ENCODE data around the gene HOXB3.

The HOXB3 gene

GRCh38 chr17:48546924-48547807 lies 42.9 kb downstream of the HOXB3 start:
- Histone ChIP-seq H3K4me1 (ENCODE audit: insufficient read depth, low read length) (no peaks in the 10 kb centered on the region), H3K9me3 (ENCODE audit: insufficient read depth, low read length, severe bottlenecking) (no peaks in the 10 kb centered on the region), H3K4me2 (ENCODE audit: insufficient read depth, low read length) (no peak overlapping the region), H3K27me3 (ENCODE audit: insufficient read depth, low read length, poor library complexity) (peaks cover 33% of the 10 kb centered on the region), H3K27ac (ENCODE audit: low read length) (no peak overlapping the region), H3K79me2 (ENCODE audit: insufficient read depth, low read length) (no peaks in the 10 kb centered on the region), H3K9ac (ENCODE audit: low read depth, low read length) (no peak overlapping the region), H3K4me3 (ENCODE audit: low read depth in 1 of 2, low read length in 2 of 2) (no peak overlapping the region), H4K20me1 (ENCODE audit: insufficient read depth, low read length) (no peaks in the 10 kb centered on the region), H2AFZ (ENCODE audit: low read depth, low read length) (no peak overlapping the region), H3K36me3 (ENCODE audit: insufficient read depth, low read length) (no peaks in the 10 kb centered on the region)
- ATAC-seq (ENCODE audit: insufficient read depth, low read depth) (no peak), DNase-seq (no peak)
- no peak for TF ChIP-seq CTCF (IDR thresholded peaks at IDR 0.05; ENCODE audit: borderline replicate concordance, extremely low read depth, low read length, poor library complexity, severe bottlenecking)

- Histone ChIP-seq H3K9ac (ENCODE audit: low read depth, low read length) (no peak overlapping the region), H2AFZ (ENCODE audit: low read depth, low read length) (no peak overlapping the region), H3K27ac (ENCODE audit: low read length) (no peak overlapping the region), H3K9me3 (ENCODE audit: insufficient read depth, low read length, severe bottlenecking) (no peaks in the 10 kb centered on the region), H3K36me3 (ENCODE audit: insufficient read depth, low read length) (no peaks in the 10 kb centered on the region), H3K27me3 (ENCODE audit: insufficient read depth, low read length, poor library complexity) (peaks cover 33% of the 10 kb centered on the region), H3K4me3 (ENCODE audit: low read depth in 1 of 2, low read length in 2 of 2) (no peak overlapping the region), H3K4me2 (ENCODE audit: insufficient read depth, low read length) (no peak overlapping the region), H4K20me1 (ENCODE audit: insufficient read depth, low read length) (no peaks in the 10 kb centered on the region), H3K4me1 (ENCODE audit: insufficient read depth, low read length) (no peaks in the 10 kb centered on the region), H3K79me2 (ENCODE audit: insufficient read depth, low read length) (no peaks in the 10 kb centered on the region)
- DNase-seq = no peak
- no peak for ATAC-seq (ENCODE audit: insufficient read depth, low read depth)
- TF ChIP-seq EZH2 (IDR thresholded peaks at IDR 0.05; ENCODE audit: borderline replicate concordance, low read depth, low read length, severe bottlenecking) (no peak), CTCF (IDR thresholded peaks at IDR 0.05; ENCODE audit: borderline replicate concordance, extremely low read depth, low read length, poor library complexity, severe bottlenecking) (no peak)
Measured at GRCh38 chr17:48546137-48546923, 43.7 kb downstream of the HOXB3 start.

- Histone ChIP-seq H3K79me2 (ENCODE audit: insufficient read depth, low read length) (no peaks in the 10 kb centered on the region), H2AFZ (ENCODE audit: low read depth, low read length) (no peak overlapping the region), H3K4me1 (ENCODE audit: insufficient read depth, low read length) (no peaks in the 10 kb centered on the region), H3K27ac (ENCODE audit: low read length) (no peak overlapping the region), H3K27me3 (ENCODE audit: insufficient read depth, low read length, poor library complexity) (peaks cover 39% of the 10 kb centered on the region), H3K9ac (ENCODE audit: low read depth, low read length) (no peak overlapping the region), H3K4me2 (ENCODE audit: insufficient read depth, low read length) (no peak overlapping the region), H3K36me3 (ENCODE audit: insufficient read depth, low read length) (no peaks in the 10 kb centered on the region), H3K4me3 (ENCODE audit: low read depth in 1 of 2, low read length in 2 of 2) (no peak overlapping the region), H3K9me3 (ENCODE audit: insufficient read depth, low read length, severe bottlenecking) (no peaks in the 10 kb centered on the region), H4K20me1 (ENCODE audit: insufficient read depth, low read length) (no peaks in the 10 kb centered on the region)
- TF ChIP-seq CTCF (IDR thresholded peaks at IDR 0.05; ENCODE audit: borderline replicate concordance, extremely low read depth, low read length, poor library complexity, severe bottlenecking) = no peak
- ATAC-seq (ENCODE audit: insufficient read depth, low read depth) (no peak), DNase-seq (no peak)
Measured at GRCh38 chr17:48545539-48545938, 44.5 kb downstream of the HOXB3 start.

All from DND-41 (cell line).